ENCODE data around the gene CTBP2. TPM values are rescaled to one million over a fixed set of nuclear protein-coding genes. Genes with fewer than 3 reads are reported as not detected.
"Not testable (repeated sequence)": the region's sequence is repeated elsewhere in the genome, so short reads cannot be mapped to it uniquely, and the experiment has no call there.

Gene CTBP2
- total RNA-seq, 1 donor from 2014 or later = 90.6 TPM

GRCh38 chr10:125060826-125061556, 99.4 kb downstream of the CTBP2 start:
- no peaks in the 10 kb centered on the region for H3K27me3 Mint-ChIP-seq (ENCODE audit: low read depth)
- peak overlapping the region; percentile 96 for H3K27ac Mint-ChIP-seq (ENCODE audit: unreplicated experiment)
- H3K36me3 Mint-ChIP-seq (ENCODE audit: low read depth) = peaks cover 8% of the 10 kb centered on the region
- H3K9me3 Mint-ChIP-seq (ENCODE audit: low read depth) = no peaks in the 10 kb centered on the region
- H3K4me3 Mint-ChIP-seq (ENCODE audit: unreplicated experiment) = peak overlapping the region; percentile 58
- peak; percentile 97 for DNase-seq (ENCODE audit: low spot score)
- TF ChIP-seq CTCF (IDR thresholded peaks at IDR 0.05) = peak; percentile 98
- peaks cover 94% of the 10 kb centered on the region for H3K4me1 Mint-ChIP-seq (ENCODE audit: low read depth)

GRCh38 chr10:125060482-125060825, 99.9 kb downstream of the CTBP2 start:
- Mint-ChIP-seq H3K4me1 (ENCODE audit: low read depth) (peaks cover 97% of the 10 kb centered on the region), H3K27me3 (ENCODE audit: low read depth) (no peaks in the 10 kb centered on the region), H3K36me3 (ENCODE audit: low read depth) (peaks cover 8% of the 10 kb centered on the region), H3K9me3 (ENCODE audit: low read depth) (no peaks in the 10 kb centered on the region), H3K27ac (ENCODE audit: unreplicated experiment) (peak overlapping the region; percentile 96), H3K4me3 (ENCODE audit: unreplicated experiment) (peak overlapping the region; percentile 42)
- DNase-seq (ENCODE audit: low spot score) = no peak
- no peak for TF ChIP-seq CTCF (IDR thresholded peaks at IDR 0.05)

GRCh38 chr10:125060026-125060425, 100.3 kb downstream of the CTBP2 start:
- no peak for DNase-seq (ENCODE audit: low spot score)
- Mint-ChIP-seq H3K9me3 (ENCODE audit: low read depth) (no peaks in the 10 kb centered on the region), H3K4me1 (ENCODE audit: low read depth) (peaks cover 97% of the 10 kb centered on the region), H3K36me3 (ENCODE audit: low read depth) (peaks cover 7% of the 10 kb centered on the region), H3K4me3 (ENCODE audit: unreplicated experiment) (peak overlapping the region; percentile 43), H3K27me3 (ENCODE audit: low read depth) (no peaks in the 10 kb centered on the region), H3K27ac (ENCODE audit: unreplicated experiment) (peak overlapping the region; percentile 96)
- TF ChIP-seq CTCF (IDR thresholded peaks at IDR 0.05) = no peak

- not testable (repeated sequence) for H3K36me3 Mint-ChIP-seq (ENCODE audit: low read depth); H3K9me3 Mint-ChIP-seq (ENCODE audit: low read depth); DNase-seq (ENCODE audit: low spot score); H3K27me3 Mint-ChIP-seq (ENCODE audit: low read depth)
- Mint-ChIP-seq H3K4me3 (ENCODE audit: unreplicated experiment) (peak overlapping the region; percentile 43), H3K27ac (ENCODE audit: unreplicated experiment) (peak overlapping the region; percentile 96), H3K4me1 (ENCODE audit: low read depth) (peaks cover 97% of the 10 kb centered on the region)
These were observed 101.0 kb downstream of the CTBP2 start for GRCh38 chr10:125059348-125059747.

- H3K4me1 Mint-ChIP-seq (ENCODE audit: low read depth) = peaks cover 89% of the 10 kb centered on the region
- H3K27me3 Mint-ChIP-seq (ENCODE audit: low read depth) = no peaks in the 10 kb centered on the region
- H3K4me3 Mint-ChIP-seq (ENCODE audit: unreplicated experiment) = no peak overlapping the region
- H3K9me3 Mint-ChIP-seq (ENCODE audit: low read depth) = no peaks in the 10 kb centered on the region
- H3K27ac Mint-ChIP-seq (ENCODE audit: unreplicated experiment) = peak overlapping the region; percentile 96
- H3K36me3 Mint-ChIP-seq (ENCODE audit: low read depth) = peaks cover 3% of the 10 kb centered on the region
- TF ChIP-seq CTCF (IDR thresholded peaks at IDR 0.05) = no peak
- no peak for DNase-seq (ENCODE audit: low spot score)
These were observed 103.0 kb downstream of the CTBP2 start for GRCh38 chr10:125057158-125058001.
